TTC549 (cell line): Measurements from ENCODE around the gene FMO3.

ENCODE experiments used
- FAIRE-seq: peaks from 2 replicates; lab custom pipeline; 2012; peaks lifted over from hg19 to GRCh38; lab: Jason Lieb, UNC

The FMO3 gene

GRCh38 chr1:171159148-171159547, 68.4 kb downstream of the FMO3 start:
- FAIRE-seq: no peak

- no peak for FAIRE-seq
Observed at GRCh38 chr1:171160211-171160610, 69.5 kb downstream of the FMO3 start.

- peak; percentile 39 for FAIRE-seq
Observed at GRCh38 chr1:171160639-171161354, 70.1 kb downstream of the FMO3 start.

GRCh38 chr1:171161431-171161830, 70.7 kb downstream of the FMO3 start:
- no peak for FAIRE-seq

- no peak for FAIRE-seq
Observed at GRCh38 chr1:171166361-171166760, 75.7 kb downstream of the FMO3 start.
